ENCODE measurements around the gene CCDC57. TPM values are rescaled to one million over a fixed set of nuclear protein-coding genes. Genes with fewer than 3 reads are reported as not detected.

The CCDC57 gene
- total and polyA plus RNA-seq, 2 of the 4 experiments (the other 2 are of a cell fraction): 7.3 to 31.3 TPM

DNA sequence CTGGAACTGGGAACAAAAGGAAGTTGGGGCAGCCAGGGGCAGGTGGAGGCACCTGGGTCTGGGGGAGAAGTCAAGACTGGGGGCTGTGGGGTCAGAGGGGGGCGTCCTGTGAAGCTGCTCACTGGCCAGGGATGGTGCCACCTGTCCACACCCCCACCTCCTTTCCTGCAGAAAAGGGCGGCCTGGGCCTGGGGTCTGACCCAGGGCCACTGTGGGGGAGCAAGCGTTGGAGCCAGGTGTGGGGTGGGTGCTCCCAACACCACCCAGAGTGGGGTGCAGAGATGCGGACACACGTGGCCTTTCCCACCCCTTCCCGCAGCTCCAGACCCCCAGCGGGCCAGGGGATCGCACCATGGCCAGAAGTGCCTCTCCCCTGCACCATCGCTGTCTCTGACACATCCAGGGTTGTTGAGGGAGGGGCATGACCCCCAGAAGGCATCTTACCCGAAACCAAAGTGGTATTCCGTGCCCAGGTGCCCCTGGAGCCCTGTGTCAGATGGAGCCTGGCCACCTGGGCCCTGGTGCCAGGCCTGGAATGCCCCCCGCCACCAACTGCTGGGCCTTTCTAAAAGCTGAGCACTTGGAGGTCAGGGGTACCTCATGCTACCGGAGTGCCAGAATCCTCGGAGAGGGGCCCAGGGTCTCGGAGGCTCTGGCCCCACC lies 13.6 kb upstream of the CCDC57 start:
- no peak for ATAC-seq (ENCODE audit: low read depth)
- intact Hi-C loops (cut with micrococcal nuclease) (no loop called here), dilution Hi-C loops (cut with HindIII; ENCODE audit: low sequenced_read_pairs, unreplicated experiment) (no loop called here), in situ Hi-C loops (cut with MboI; ENCODE audit: low sequenced_read_pairs) (no loop called here)
- no peaks in the 10 kb centered on the region for H3K27me3 ChIP-seq (ENCODE audit: control insufficient read depth, insufficient read depth, low read length)
- WGBS, 2 experiments (ENCODE audit: extremely low coverage in 2 of 2, insufficient read length in 1 of 2): 87% methylated on average over 6 of the region's 15 CpGs; no CpG with 5 or more reads in 1 of the 2 experiments
- H2BK20ac ChIP-seq (ENCODE audit: low read depth, low read length): no peak overlapping the region
- no peak overlapping the region for H4K91ac ChIP-seq (ENCODE audit: insufficient read depth, low read depth, low read length)
- no peak overlapping the region for H3K14ac ChIP-seq (replicated peaks; ENCODE audit: low read depth, low read length)
- BruUV-seq (replicated peaks): no TSS peak
- H3K23ac ChIP-seq (ENCODE audit: low read depth, low read length): no peak overlapping the region
- H3K56ac ChIP-seq (ENCODE audit: extremely low read depth, insufficient read depth, low read length): no peak overlapping the region
- peaks cover 7% of the 10 kb centered on the region for H3K4me1 ChIP-seq (ENCODE audit: control insufficient read depth, insufficient read depth, low read length)
- no peaks in the 10 kb centered on the region for H3K36me3 ChIP-seq (ENCODE audit: control insufficient read depth, insufficient read depth, low read length)
- H4K5ac ChIP-seq (ENCODE audit: low read depth, low read length): no peak overlapping the region
- H3K4me3 ChIP-seq (ENCODE audit: insufficient read depth, low read depth, low read length): no peak overlapping the region
- H2AFZ ChIP-seq (replicated peaks; ENCODE audit: low read length, poor library complexity): no peak overlapping the region
- H3K9ac ChIP-seq (ENCODE audit: low read depth, low read length): no peak overlapping the region
- no peak overlapping the region for H2BK120ac ChIP-seq (ENCODE audit: low read depth, low read length)
- H4K8ac ChIP-seq (ENCODE audit: low read depth in 2 of 2, low read length in 2 of 2): no peak overlapping the region
- ChIA-PET CTCF (interaction anchor here (0.9 kb wide), 1 partner anchor 20 kb away, joined by 3 read pairs; no protein-coding TSS in a partner anchor), POLR2A (ENCODE audit: unreplicated experiment) (no interaction called here)
- no peak overlapping the region; the same call in 1 of the 2 replicates for H3K4ac ChIP-seq (ENCODE audit: low read depth, low read length)
- H3K9me1 ChIP-seq (ENCODE audit: insufficient read depth, low read length): no peaks in the 10 kb centered on the region
- H3K9me3 ChIP-seq (ENCODE audit: control insufficient read depth, insufficient read depth, low read length): no peaks in the 10 kb centered on the region
- H3K27ac ChIP-seq (ENCODE audit: insufficient read depth, low read length): no peak overlapping the region
- no peak for TF ChIP-seq MAZ (IDR thresholded peaks at IDR 0.05; ENCODE audit: borderline replicate concordance, low read depth, low read length)
- no peak for TF ChIP-seq MXI1 (IDR thresholded peaks at IDR 0.05; ENCODE audit: borderline replicate concordance, low read depth, low read length)
- TF ChIP-seq ELK1 (IDR thresholded peaks at IDR 0.05; ENCODE audit: borderline replicate concordance, low read depth, low read length): no peak
- TF ChIP-seq CHD1 (IDR thresholded peaks at IDR 0.05; ENCODE audit: low read depth, low read length): no peak
- no peak for TF ChIP-seq RFX5 (IDR thresholded peaks at IDR 0.05; ENCODE audit: low read depth, low read length)
- no peak for TF ChIP-seq SMC3 (IDR thresholded peaks at IDR 0.05; ENCODE audit: low read depth, low read length)
- no peak for TF ChIP-seq CTCF (conservative IDR thresholded peaks at IDR 0.05; ENCODE audit: low read depth, low read length)
- no peak for TF ChIP-seq MAFK (IDR thresholded peaks at IDR 0.05; ENCODE audit: low read depth, low read length)
- TF ChIP-seq FOS (IDR thresholded peaks at IDR 0.05; ENCODE audit: low read depth, low read length): no peak
- no peak overlapping the region for H2BK5ac ChIP-seq (ENCODE audit: low read depth, low read length, poor library complexity, severe bottlenecking)
- H3K79me1 ChIP-seq (ENCODE audit: low read depth in 1 of 2, low read length in 2 of 2): peaks cover 0 to 43% of the 10 kb centered on the region in 2 experiments; a peak in 3 of 4 replicates
- H2AK9ac ChIP-seq (replicated peaks; ENCODE audit: low read depth, low read length, poor library complexity): peak overlapping the region; percentile 76
- H2BK15ac ChIP-seq (ENCODE audit: low read depth, low read length): no peak overlapping the region
- no peak for DNase-seq
- H4K20me1 ChIP-seq (ENCODE audit: insufficient read depth, low read length): peaks cover 24% of the 10 kb centered on the region
- no peak overlapping the region for H3K4me2 ChIP-seq (ENCODE audit: low read depth, low read length)
- H3K18ac ChIP-seq (ENCODE audit: low read depth, low read length): no peak overlapping the region
- peak overlapping the region; percentile 64 for H2AK5ac ChIP-seq (ENCODE audit: low read depth, low read length)

Measured in IMR-90 (cell line).